Measurements from ENCODE around the gene B4GALT3.
A peak's percentile ranks its signal among the peaks of the same experiment; 100 is the strongest.
"Not testable (repeated sequence)": the region's sequence is repeated elsewhere in the genome, so short reads cannot be mapped to it uniquely, and the experiment has no call there.

Gene B4GALT3
- 52.2 to 69.9 (median 55.5) reads per million in 3 donors for total RNA-seq

- peaks cover 29% of the 10 kb centered on the region for H3K36me3 ChIP-seq (ENCODE audit: control insufficient read depth, insufficient read depth, low read length)
- peak within 1 kb of the TSS; percentile 97 for H3K4me3 ChIP-seq (ENCODE audit: insufficient read depth, low read depth, low read length, poor library complexity, severe bottlenecking)
- no peaks in the 10 kb centered on the region for H3K9me3 ChIP-seq (ENCODE audit: control insufficient read depth, low read length)
- H3K27me3 ChIP-seq (replicated peaks; ENCODE audit: control insufficient read depth, insufficient read depth, low read length, poor library complexity, severe bottlenecking) = no peaks in the 10 kb centered on the region
- H3K27ac ChIP-seq (ENCODE audit: insufficient read depth, low read length, poor library complexity, severe bottlenecking) = peak within 1 kb of the TSS; percentile 94
- peaks cover 35% of the 10 kb centered on the region for H3K4me1 ChIP-seq (ENCODE audit: control insufficient read depth, insufficient read depth, low read length, poor library complexity, severe bottlenecking)
- peak; percentile 86 for DNase-seq
Observed at GRCh38 chr1:161177112-161177935, at the start of gene B4GALT3. Gene B4GALT3, minus strand, starts transcription at chr1:161177507. Its CDS starts 1,447 bp downstream, at chr1:161176060.

- Histone ChIP-seq H3K27me3 (replicated peaks; ENCODE audit: control insufficient read depth, insufficient read depth, low read length, poor library complexity, severe bottlenecking) (no peaks in the 10 kb centered on the region), H3K9me3 (ENCODE audit: control insufficient read depth, low read length) (no peaks in the 10 kb centered on the region), H3K4me3 (ENCODE audit: insufficient read depth, low read depth, low read length, poor library complexity, severe bottlenecking) (peak overlapping the region; percentile 70), H3K36me3 (ENCODE audit: control insufficient read depth, insufficient read depth, low read length) (peaks cover 21% of the 10 kb centered on the region), H3K27ac (ENCODE audit: insufficient read depth, low read length, poor library complexity, severe bottlenecking) (no peak overlapping the region), H3K4me1 (ENCODE audit: control insufficient read depth, insufficient read depth, low read length, poor library complexity, severe bottlenecking) (peaks cover 20% of the 10 kb centered on the region)
- DNase-seq = no peak
Observed at GRCh38 chr1:161226759-161227158, 49.5 kb upstream of the B4GALT3 start.

GRCh38 chr1:161226320-161226711, 49.0 kb upstream of the B4GALT3 start:
- H3K27ac ChIP-seq (ENCODE audit: insufficient read depth, low read length, poor library complexity, severe bottlenecking) = peak overlapping the region; percentile 56
- H3K4me3 ChIP-seq (ENCODE audit: insufficient read depth, low read depth, low read length, poor library complexity, severe bottlenecking) = peak overlapping the region; percentile 70
- no peak for DNase-seq
- peaks cover 21% of the 10 kb centered on the region for H3K36me3 ChIP-seq (ENCODE audit: control insufficient read depth, insufficient read depth, low read length)
- peaks cover 20% of the 10 kb centered on the region for H3K4me1 ChIP-seq (ENCODE audit: control insufficient read depth, insufficient read depth, low read length, poor library complexity, severe bottlenecking)
- no peaks in the 10 kb centered on the region for H3K9me3 ChIP-seq (ENCODE audit: control insufficient read depth, low read length)
- H3K27me3 ChIP-seq (replicated peaks; ENCODE audit: control insufficient read depth, insufficient read depth, low read length, poor library complexity, severe bottlenecking) = no peaks in the 10 kb centered on the region

GRCh38 chr1:161225534-161226319, 48.4 kb upstream of the B4GALT3 start, which contains the start of gene TOMM40L:
Gene TOMM40L, plus strand, starts transcription at chr1:161226060. Its CDS starts 430 bp downstream, at chr1:161226490.
- H3K27me3 ChIP-seq (replicated peaks; ENCODE audit: control insufficient read depth, insufficient read depth, low read length, poor library complexity, severe bottlenecking) = no peaks in the 10 kb centered on the region
- H3K27ac ChIP-seq (ENCODE audit: insufficient read depth, low read length, poor library complexity, severe bottlenecking) = peak within 1 kb of the TSS; percentile 56
- peaks cover 21% of the 10 kb centered on the region for H3K36me3 ChIP-seq (ENCODE audit: control insufficient read depth, insufficient read depth, low read length)

GRCh38 chr1:161225178-161225533, 47.8 kb upstream of the B4GALT3 start:
- no peak for DNase-seq
- Histone ChIP-seq H3K36me3 (ENCODE audit: control insufficient read depth, insufficient read depth, low read length) (peaks cover 20% of the 10 kb centered on the region), H3K27ac (ENCODE audit: insufficient read depth, low read length, poor library complexity, severe bottlenecking) (peak overlapping the region; percentile 10), H3K4me1 (ENCODE audit: control insufficient read depth, insufficient read depth, low read length, poor library complexity, severe bottlenecking) (peaks cover 20% of the 10 kb centered on the region), H3K9me3 (ENCODE audit: control insufficient read depth, low read length) (no peaks in the 10 kb centered on the region), H3K27me3 (replicated peaks; ENCODE audit: control insufficient read depth, insufficient read depth, low read length, poor library complexity, severe bottlenecking) (no peaks in the 10 kb centered on the region), H3K4me3 (ENCODE audit: insufficient read depth, low read depth, low read length, poor library complexity, severe bottlenecking) (no peak overlapping the region)

More at GRCh38 chr1:161225534-161226319, 48.4 kb upstream of the B4GALT3 start, which contains the start of gene TOMM40L:
- H3K9me3 ChIP-seq (ENCODE audit: control insufficient read depth, low read length) = no peaks in the 10 kb centered on the region
- DNase-seq = peak; percentile 83 to 86 (median 84)
- H3K4me3 ChIP-seq (ENCODE audit: insufficient read depth, low read depth, low read length, poor library complexity, severe bottlenecking) = peak within 1 kb of the TSS; percentile 70
- peaks cover 20% of the 10 kb centered on the region for H3K4me1 ChIP-seq (ENCODE audit: control insufficient read depth, insufficient read depth, low read length, poor library complexity, severe bottlenecking)

- H3K27ac ChIP-seq (ENCODE audit: insufficient read depth, low read length, poor library complexity, severe bottlenecking); H3K4me3 ChIP-seq (ENCODE audit: insufficient read depth, low read depth, low read length, poor library complexity, severe bottlenecking); DNase-seq; H3K9me3 ChIP-seq (ENCODE audit: control insufficient read depth, low read length); H3K27me3 ChIP-seq (replicated peaks; ENCODE audit: control insufficient read depth, insufficient read depth, low read length, poor library complexity, severe bottlenecking): not testable (repeated sequence)
- H3K4me1 ChIP-seq (ENCODE audit: control insufficient read depth, insufficient read depth, low read length, poor library complexity, severe bottlenecking) = peaks cover 20% of the 10 kb centered on the region
- H3K36me3 ChIP-seq (ENCODE audit: control insufficient read depth, insufficient read depth, low read length) = peaks cover 15% of the 10 kb centered on the region
Observed at GRCh38 chr1:161224695-161225087, 47.4 kb upstream of the B4GALT3 start.

- peaks cover 20% of the 10 kb centered on the region for H3K4me1 ChIP-seq (ENCODE audit: control insufficient read depth, insufficient read depth, low read length, poor library complexity, severe bottlenecking)
Observed at GRCh38 chr1:161223805-161224694, 46.7 kb upstream of the B4GALT3 start.

GRCh38 chr1:161222175-161223019, 45.1 kb upstream of the B4GALT3 start:
- Histone ChIP-seq H3K36me3 (ENCODE audit: control insufficient read depth, insufficient read depth, low read length) (no peaks in the 10 kb centered on the region), H3K9me3 (ENCODE audit: control insufficient read depth, low read length) (no peaks in the 10 kb centered on the region), H3K27me3 (replicated peaks; ENCODE audit: control insufficient read depth, insufficient read depth, low read length, poor library complexity, severe bottlenecking) (no peaks in the 10 kb centered on the region), H3K27ac (ENCODE audit: insufficient read depth, low read length, poor library complexity, severe bottlenecking) (no peak overlapping the region), H3K4me3 (ENCODE audit: insufficient read depth, low read depth, low read length, poor library complexity, severe bottlenecking) (no peak overlapping the region), H3K4me1 (ENCODE audit: control insufficient read depth, insufficient read depth, low read length, poor library complexity, severe bottlenecking) (peaks cover 19% of the 10 kb centered on the region)
- DNase-seq = no peak

More at GRCh38 chr1:161223805-161224694, 46.7 kb upstream of the B4GALT3 start:
- DNase-seq = no peak
- no peaks in the 10 kb centered on the region for H3K9me3 ChIP-seq (ENCODE audit: control insufficient read depth, low read length)
- no peak overlapping the region for H3K4me3 ChIP-seq (ENCODE audit: insufficient read depth, low read depth, low read length, poor library complexity, severe bottlenecking)
- no peaks in the 10 kb centered on the region for H3K27me3 ChIP-seq (replicated peaks; ENCODE audit: control insufficient read depth, insufficient read depth, low read length, poor library complexity, severe bottlenecking)
- no peak overlapping the region for H3K27ac ChIP-seq (ENCODE audit: insufficient read depth, low read length, poor library complexity, severe bottlenecking)
- peaks cover 9% of the 10 kb centered on the region for H3K36me3 ChIP-seq (ENCODE audit: control insufficient read depth, insufficient read depth, low read length)

GRCh38 chr1:161220002-161220401, 42.7 kb upstream of the B4GALT3 start:
- no peak for DNase-seq
- no peak overlapping the region for H3K27ac ChIP-seq (ENCODE audit: insufficient read depth, low read length, poor library complexity, severe bottlenecking)
- H3K36me3 ChIP-seq (ENCODE audit: control insufficient read depth, insufficient read depth, low read length) = no peaks in the 10 kb centered on the region
- H3K4me3 ChIP-seq (ENCODE audit: insufficient read depth, low read depth, low read length, poor library complexity, severe bottlenecking) = no peak overlapping the region
- no peaks in the 10 kb centered on the region for H3K27me3 ChIP-seq (replicated peaks; ENCODE audit: control insufficient read depth, insufficient read depth, low read length, poor library complexity, severe bottlenecking)
- no peaks in the 10 kb centered on the region for H3K9me3 ChIP-seq (ENCODE audit: control insufficient read depth, low read length)
- peaks cover 3% of the 10 kb centered on the region for H3K4me1 ChIP-seq (ENCODE audit: control insufficient read depth, insufficient read depth, low read length, poor library complexity, severe bottlenecking)
